ENCODE results near the gene RPL27. TPM values are rescaled to one million over a fixed set of nuclear protein-coding genes. Genes with fewer than 3 reads are reported as not detected.
A peak's percentile ranks its signal among the peaks of the same experiment; 100 is the strongest.

RPL27 gene
- total and polyA plus RNA-seq, 2 of the 8 experiments (the other 6 are each of a cell fraction or from before 2014, with no cell fraction given) = 1,415 to 3,779 TPM

GRCh38 chr17:43024407-43025289 is 26.4 kb downstream of the RPL27 start, which contains the start of gene RND2 (continued):
- TF ChIP-seq SIN3A (conservative IDR thresholded peaks at IDR 0.05 in 1 of 2, IDR thresholded peaks at IDR 0.05 in 1 of 2; ENCODE audit: low read depth in 1 of 2, low read length in 2 of 2) (peak in 1 of 2 experiments; percentile 96; a peak in 2 of 4 replicates), PHF8 (conservative IDR thresholded peaks at IDR 0.05; ENCODE audit: low read depth, low read length) (peak; percentile 43; the same call in 1 of the 2 replicates), CTCF (IDR thresholded peaks at IDR 0.05; ENCODE audit: control extremely low read depth in 1 of 3, insufficient read depth in 1 of 3, low read depth in 1 of 3, low read length in 3 of 3) (peak; percentile 68 to 91 (median 89)), TAF7 (optimal IDR thresholded peaks at IDR 0.05; ENCODE audit: borderline replicate concordance, low read depth, low read length) (no peak), TEAD4 (IDR thresholded peaks at IDR 0.05; ENCODE audit: low read depth, low read length) (no peak), EZH2 (IDR thresholded peaks at IDR 0.05; ENCODE audit: low read depth, low read length, severe bottlenecking) (no peak), RFX5 (IDR thresholded peaks at IDR 0.05; ENCODE audit: borderline replicate concordance, low read depth, low read length) (no peak), CBX8 (IDR thresholded peaks at IDR 0.05; ENCODE audit: borderline replicate concordance, low read depth, low read length) (no peak), YY1 (IDR thresholded peaks at IDR 0.05; ENCODE audit: low read depth, low read length) (no peak), NRF1 (IDR thresholded peaks at IDR 0.05; ENCODE audit: low read depth, low read length) (no peak), POLR2A (IDR thresholded peaks at IDR 0.05; ENCODE audit: control extremely low read depth in 1 of 2, low read depth in 2 of 2, low read length in 2 of 2) (peak in 1 of 2 experiments; percentile 40; a peak in 1 of 3 replicates), SP1 (IDR thresholded peaks at IDR 0.05; ENCODE audit: low read depth, low read length) (peak; percentile 72; the same call in 1 of the 2 replicates), BACH1 (IDR thresholded peaks at IDR 0.05; ENCODE audit: low read length) (no peak), SIX5 (IDR thresholded peaks at IDR 0.05; ENCODE audit: low read depth, low read length) (0 out of 2 replicates have a peak, but pooled peaks have one; percentile 17), SRF (IDR thresholded peaks at IDR 0.05; ENCODE audit: low read depth, low read length) (no peak), CTBP2 (IDR thresholded peaks at IDR 0.05; ENCODE audit: borderline replicate concordance, insufficient read depth, insufficient read length, low read length) (no peak), CHD1 (IDR thresholded peaks at IDR 0.05; ENCODE audit: low read depth, low read length) (no peak), ATF2 (IDR thresholded peaks at IDR 0.05; ENCODE audit: low read length) (peak; percentile 99), GTF2F1 (IDR thresholded peaks at IDR 0.05; ENCODE audit: borderline replicate concordance, low read depth, low read length) (no peak)

Data from H1 (cell line).